OCI-LY7 (cell line): ENCODE data around the gene GLI3. TPM values are rescaled to one million over a fixed set of nuclear protein-coding genes. Genes with fewer than 3 reads are reported as not detected.

Experiments
- BruUV-seq: library from RNA; stranded (reverse); fragments of 400-500 nt; replicated peaks from 2 replicates; lab custom pipeline; 2021; lab: Mats Ljungman, UMichigan
- CTCF ChIA-PET: fragments of 300-600 bp; sonication (Branson Sonifier 250); formaldehyde crosslinking; loops from one replicate; lab custom pipeline; 2022; ENCODE audit warnings: antibody characterized with exemption; ENCODE audit not compliant: unreplicated experiment; lab: Charles Lee
- POLR2A ChIA-PET: fragments of 300-600 bp; sonication (Branson Sonifier 250); formaldehyde crosslinking; loops from one replicate; lab custom pipeline; 2022; ENCODE audit warnings: antibody characterized with exemption; lab: Charles Lee
- DNase-seq: peaks from one replicate; pipeline ENCODE4 v3.0.0-alpha.2; 2015; ENCODE audit warnings: low spot score
- H2AFZ ChIP-seq: fragments of 200-600 bp; sonication (generic), shearing (Covaris generic); 2 replicates; pipeline ENCODE4 v1.6.1; 2014; ENCODE audit warnings: mild to moderate bottlenecking, antibody characterized with exemption, low read length, moderate library complexity
- H3K27ac ChIP-seq: fragments of 200-600 bp; sonication (generic); 2 replicates; pipeline ENCODE4 v1.5.1; 2014; ENCODE audit warnings: mixed run types, low read depth, mild to moderate bottlenecking, moderate library complexity, low read length, inconsistent platforms; ENCODE audit not compliant: poor library complexity, severe bottlenecking
- H3K36me3 ChIP-seq: fragments of 200-600 bp; sonication (generic); 2 replicates; pipeline ENCODE4 v1.6.1; 2014; ENCODE audit warnings: mild to moderate bottlenecking, antibody characterized with exemption, low read length, moderate library complexity, mixed read lengths; ENCODE audit not compliant: insufficient read depth
- H3K4me1 ChIP-seq: fragments of 200-600 bp; sonication (generic); 2 replicates; pipeline ENCODE4 v1.5.1; 2014; ENCODE audit warnings: mild to moderate bottlenecking, low read length; ENCODE audit not compliant: insufficient read depth, poor library complexity, severe bottlenecking
- H3K4me2 ChIP-seq: fragments of 200-600 bp; sonication (generic); 2 replicates; pipeline ENCODE4 v1.6.1; 2014; ENCODE audit warnings: mild to moderate bottlenecking, low read length
- H3K4me3 ChIP-seq: fragments of 200-600 bp; sonication (generic); 2 replicates; pipeline ENCODE4 v1.5.1; 2014; ENCODE audit warnings: mild to moderate bottlenecking, low read depth, low read length; ENCODE audit not compliant: poor library complexity, severe bottlenecking
- H3K79me2 ChIP-seq: fragments of 200-600 bp; sonication (generic); 2 replicates; pipeline ENCODE4 v1.6.1; 2016; ENCODE audit warnings: low read depth, mild to moderate bottlenecking, low read length, moderate library complexity, mixed read lengths; ENCODE audit not compliant: insufficient read depth
- H3K9me2 ChIP-seq: fragments of 200-600 bp; sonication (generic); 2 replicates; pipeline ENCODE4 v1.6.1; 2016; ENCODE audit warnings: mild to moderate bottlenecking, low read length, mixed read lengths; ENCODE audit not compliant: insufficient read depth
- H3K9me3 ChIP-seq: fragments of 200-600 bp; sonication (generic); 2 replicates; pipeline ENCODE4 v1.6.1; 2014; ENCODE audit warnings: mild to moderate bottlenecking, mixed run types, low read length, mixed read lengths
- H4K20me1 ChIP-seq: fragments of 200-600 bp; sonication (generic); 2 replicates; pipeline ENCODE4 v1.6.1; 2014; ENCODE audit warnings: mild to moderate bottlenecking, antibody characterized with exemption, low read length, moderate library complexity, mixed read lengths; ENCODE audit not compliant: insufficient read depth
- EZH2phosphoT487 ChIP-seq: fragments of 200-600 bp; sonication (generic); IDR thresholded peaks from 2 replicates; pipeline ENCODE4 v1.6.1; 2018; ENCODE audit warnings: low read depth, borderline replicate concordance, mild to moderate bottlenecking, mixed run types, antibody characterized with exemption, low read length, moderate library complexity, mixed read lengths
- intact Hi-C: fragments of 100-400 bp; cut with micrococcal nuclease; formaldehyde crosslinking; loops from one replicate; pipeline ENCODE4 v1.10.0; 2022; ENCODE audit not compliant: unreplicated experiment
- total RNA-seq, 2 experiments: library from RNA; depleted of rRNA in 1 of 2; stranded (reverse); fragments of >200 nt in 1 of 2; shearing (Covaris generic) in 1 of 2; gene quantifications; 2 replicates each; pipeline ENCODE4 v1.2.3, GENCODE V29; 2014 to 2022
- TF ChIP-seq, protein P1 (sequence below): fragments of 200-600 bp; sonication (generic); conservative IDR thresholded peaks from 2 replicates; pipeline ENCODE4 v1.5.1; 2014; ENCODE audit warnings: mild to moderate bottlenecking, antibody characterized with exemption, low read length, moderate library complexity, mixed read lengths

Gene GLI3
- total RNA-seq, 2 experiments from 2014 or later, result not detected

GRCh38 chr7:41955893-41956675 lies 280.9 kb downstream of the GLI3 start:
- no peaks in the 10 kb centered on the region for H3K9me2 ChIP-seq
- intact Hi-C loops, result no loop called here
- TF ChIP-seq, protein P1, sequence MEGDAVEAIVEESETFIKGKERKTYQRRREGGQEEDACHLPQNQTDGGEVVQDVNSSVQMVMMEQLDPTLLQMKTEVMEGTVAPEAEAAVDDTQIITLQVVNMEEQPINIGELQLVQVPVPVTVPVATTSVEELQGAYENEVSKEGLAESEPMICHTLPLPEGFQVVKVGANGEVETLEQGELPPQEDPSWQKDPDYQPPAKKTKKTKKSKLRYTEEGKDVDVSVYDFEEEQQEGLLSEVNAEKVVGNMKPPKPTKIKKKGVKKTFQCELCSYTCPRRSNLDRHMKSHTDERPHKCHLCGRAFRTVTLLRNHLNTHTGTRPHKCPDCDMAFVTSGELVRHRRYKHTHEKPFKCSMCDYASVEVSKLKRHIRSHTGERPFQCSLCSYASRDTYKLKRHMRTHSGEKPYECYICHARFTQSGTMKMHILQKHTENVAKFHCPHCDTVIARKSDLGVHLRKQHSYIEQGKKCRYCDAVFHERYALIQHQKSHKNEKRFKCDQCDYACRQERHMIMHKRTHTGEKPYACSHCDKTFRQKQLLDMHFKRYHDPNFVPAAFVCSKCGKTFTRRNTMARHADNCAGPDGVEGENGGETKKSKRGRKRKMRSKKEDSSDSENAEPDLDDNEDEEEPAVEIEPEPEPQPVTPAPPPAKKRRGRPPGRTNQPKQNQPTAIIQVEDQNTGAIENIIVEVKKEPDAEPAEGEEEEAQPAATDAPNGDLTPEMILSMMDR, result no peak
- TF ChIP-seq EZH2phosphoT487, result no peak
- CTCF ChIA-PET, result interaction anchor here (1.1 kb wide), 1 partner anchor 15 kb away, joined by 3 read pairs; no protein-coding TSS in a partner anchor
- H3K27ac ChIP-seq, result no peak overlapping the region
- BruUV-seq, result no TSS peak
- H3K4me3 ChIP-seq, result no peak overlapping the region
- H3K4me1 ChIP-seq, result no peaks in the 10 kb centered on the region
- no peaks in the 10 kb centered on the region for H3K9me3 ChIP-seq
- H3K4me2 ChIP-seq, result no peak overlapping the region
- H3K79me2 ChIP-seq, result no peaks in the 10 kb centered on the region
- POLR2A ChIA-PET, result no interaction called here
- no peak overlapping the region for H2AFZ ChIP-seq
- no peaks in the 10 kb centered on the region for H3K36me3 ChIP-seq
- no peaks in the 10 kb centered on the region for H4K20me1 ChIP-seq
- no peak for DNase-seq

- Histone ChIP-seq H3K9me3 (no peaks in the 10 kb centered on the region), H3K4me2 (no peak overlapping the region), H2AFZ (no peak overlapping the region), H4K20me1 (no peaks in the 10 kb centered on the region), H3K79me2 (no peaks in the 10 kb centered on the region), H3K27ac (no peak overlapping the region), H3K36me3 (no peaks in the 10 kb centered on the region), H3K9me2 (no peaks in the 10 kb centered on the region), H3K4me3 (no peak overlapping the region), H3K4me1 (no peaks in the 10 kb centered on the region)
- TF ChIP-seq, protein P1, result no peak
- CTCF ChIA-PET, result interaction anchor here (1.1 kb wide), 1 partner anchor 15 kb away, joined by 3 read pairs; no protein-coding TSS in a partner anchor
- DNase-seq, result no peak
- POLR2A ChIA-PET, result no interaction called here
- intact Hi-C loops, result no loop called here
- no TSS peak for BruUV-seq
These were observed 281.6 kb downstream of the GLI3 start for GRCh38 chr7:41955451-41955850.

- CTCF ChIA-PET, result interaction anchor here (1.1 kb wide), 1 partner anchor 14 kb away, joined by 3 read pairs; no protein-coding TSS in a partner anchor
These were observed 282.0 kb downstream of the GLI3 start for GRCh38 chr7:41954976-41955375.

More at GRCh38 chr7:41954976-41955375, 282.0 kb downstream of the GLI3 start:
- Histone ChIP-seq H3K9me3 (no peaks in the 10 kb centered on the region), H2AFZ (no peak overlapping the region), H3K4me3 (no peak overlapping the region), H3K27ac (no peak overlapping the region), H3K9me2 (no peaks in the 10 kb centered on the region), H3K4me1 (no peaks in the 10 kb centered on the region), H4K20me1 (no peaks in the 10 kb centered on the region), H3K4me2 (no peak overlapping the region), H3K79me2 (no peaks in the 10 kb centered on the region), H3K36me3 (no peaks in the 10 kb centered on the region)
- BruUV-seq, result no TSS peak
- no peak for DNase-seq
- intact Hi-C loops, result no loop called here
- POLR2A ChIA-PET, result no interaction called here
- TF ChIP-seq EZH2phosphoT487, result no peak
- TF ChIP-seq, protein P1, result no peak
